NCI-H82 treated with DMSO at 0.1 percent for 48 hours (cell line): Measurements from ENCODE around the gene ITGA4.
A peak's percentile ranks its signal among the peaks of the same experiment; 100 is the strongest.
"Not testable (repeated sequence)": the region's sequence is repeated elsewhere in the genome, so short reads cannot be mapped to it uniquely, and the experiment has no call there.

ENCODE experiments used
- DNase-seq: peaks from one replicate; lab custom pipeline; 2025; ENCODE audit not compliant: unreplicated experiment; lab: John Stamatoyannopoulos, UW

Gene ITGA4

GRCh38 chr2:181457121-181457740 is at the start of gene ITGA4:
Gene ITGA4 (plus strand): TSS chr2:181457386. CDS start chr2:181457655, 269 bp downstream.
- no peak for DNase-seq

- DNase-seq = no peak
Measured at GRCh38 chr2:181408861-181409260, 48.3 kb upstream of the ITGA4 start.

GRCh38 chr2:181411105-181411849 is 45.9 kb upstream of the ITGA4 start:
- peak; percentile 96 for DNase-seq

- no peak for DNase-seq
Measured at GRCh38 chr2:181419129-181419855, 37.9 kb upstream of the ITGA4 start.

GRCh38 chr2:181420259-181421130 is 36.7 kb upstream of the ITGA4 start:
- no peak for DNase-seq

GRCh38 chr2:181421131-181421458 is 36.1 kb upstream of the ITGA4 start:
- no peak for DNase-seq

- no peak for DNase-seq
Measured at GRCh38 chr2:181421464-181421863, 35.7 kb upstream of the ITGA4 start.

- no peak for DNase-seq
Measured at GRCh38 chr2:181426672-181427071, 30.5 kb upstream of the ITGA4 start.

- DNase-seq = no peak
Measured at GRCh38 chr2:181430406-181431118, 26.6 kb upstream of the ITGA4 start.

- DNase-seq = no peak
Measured at GRCh38 chr2:181431674-181432073, 25.5 kb upstream of the ITGA4 start.

GRCh38 chr2:181438261-181438660 is 18.9 kb upstream of the ITGA4 start:
- no peak for DNase-seq

GRCh38 chr2:181440344-181440743 is 16.8 kb upstream of the ITGA4 start:
- DNase-seq = no peak

- DNase-seq = peak; percentile 45
Measured at GRCh38 chr2:181440919-181441318, 16.3 kb upstream of the ITGA4 start.

- no peak for DNase-seq
Measured at GRCh38 chr2:181441670-181442069, 15.5 kb upstream of the ITGA4 start.

GRCh38 chr2:181444654-181445053 is 12.5 kb upstream of the ITGA4 start:
- no peak for DNase-seq

- DNase-seq = no peak
Measured at GRCh38 chr2:181446985-181447384, 10.2 kb upstream of the ITGA4 start.

- DNase-seq = not testable (repeated sequence)
Measured at GRCh38 chr2:181449278-181449677, 7.9 kb upstream of the ITGA4 start.

GRCh38 chr2:181454686-181455450 is 2.3 kb upstream of the ITGA4 start:
- no peak for DNase-seq

- DNase-seq = no peak
Measured at GRCh38 chr2:181456660-181457120, 496 bp upstream of the ITGA4 start.
